RWPE1 (cell line): Measurements from ENCODE around the gene ATP8B1.
"Not testable (repeated sequence)": the region's sequence is repeated elsewhere in the genome, so short reads cannot be mapped to it uniquely, and the experiment has no call there.

Source experiments
- CTCF ChIA-PET: fragments of 350-600 bp; sonication (Branson Sonifier 250); formaldehyde crosslinking; extraction: SDS; loops from one replicate; lab custom pipeline; 2021; lab: Yijun Ruan, JAX
- POLR2A ChIA-PET: fragments of 400-600 bp; formaldehyde crosslinking; extraction: SDS; loops from one replicate; lab custom pipeline; 2020; ENCODE audit warnings: antibody characterized with exemption; ENCODE audit not compliant: low non-redundant PET; lab: Yijun Ruan, JAX
- DNase-seq: peaks from one replicate; pipeline ENCODE4 v3.0.0; 2012; ENCODE audit warnings: low spot score
- H3K27ac ChIP-seq: fragments of 450-650 bp; 2 replicates; pipeline ENCODE4 v1.5.1; 2017
- TF ChIP-seq, protein P1 (sequence below): fragments of 450-650 bp; conservative IDR thresholded peaks from 2 replicates; pipeline ENCODE4 v1.5.1; 2017; ENCODE audit warnings: low read depth, mild to moderate bottlenecking

The ATP8B1 gene

DNA sequence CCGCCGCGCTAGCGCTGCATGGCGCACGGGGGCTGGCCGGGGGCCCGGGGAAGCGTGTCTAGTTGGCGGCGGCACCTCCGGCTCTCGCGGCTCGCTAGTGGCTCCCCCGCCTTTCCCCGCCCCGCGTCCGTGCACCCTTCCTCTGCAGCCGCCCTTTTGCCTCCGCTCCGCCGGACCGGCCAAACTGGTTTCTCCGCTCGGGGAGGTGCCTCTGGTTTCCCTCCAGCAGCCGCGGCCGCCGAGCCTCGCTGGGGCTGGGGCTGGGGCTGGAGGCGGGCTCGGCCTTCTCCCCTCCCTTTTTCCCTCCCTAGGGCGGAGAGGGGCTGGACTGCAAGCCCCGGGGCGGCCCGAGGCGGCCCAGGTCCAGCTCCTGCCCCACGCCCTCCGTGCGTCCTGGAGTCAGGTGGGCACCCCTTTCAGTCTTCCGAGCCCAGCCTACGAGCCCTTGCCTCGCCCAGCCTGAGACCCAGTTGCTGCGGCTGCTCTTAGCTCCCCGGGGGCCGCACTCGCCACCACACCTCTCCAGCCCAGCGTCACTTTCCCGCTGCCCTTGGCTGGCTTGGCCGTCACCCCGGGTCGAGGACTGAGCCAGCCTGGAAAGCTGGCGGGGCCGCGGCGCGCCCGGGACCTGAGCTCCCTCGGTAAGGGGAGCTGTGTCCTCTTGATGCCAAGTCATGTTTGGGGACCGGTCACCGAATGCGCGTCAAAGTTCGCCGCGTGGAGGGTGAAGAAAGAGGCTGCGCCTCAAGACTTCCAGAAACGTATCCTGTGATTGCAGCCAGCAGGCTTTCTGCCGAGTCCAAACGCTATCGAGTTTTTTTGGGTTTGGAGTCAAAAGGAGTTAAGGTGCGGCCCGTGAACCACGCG lies at the start of gene ATP8B1:
Gene ATP8B1 (minus strand): TSS at position 213 of the 867 bp plus-strand sequence. CDS start 71,508 bp downstream, outside the sequence.
- TF ChIP-seq, protein P1, sequence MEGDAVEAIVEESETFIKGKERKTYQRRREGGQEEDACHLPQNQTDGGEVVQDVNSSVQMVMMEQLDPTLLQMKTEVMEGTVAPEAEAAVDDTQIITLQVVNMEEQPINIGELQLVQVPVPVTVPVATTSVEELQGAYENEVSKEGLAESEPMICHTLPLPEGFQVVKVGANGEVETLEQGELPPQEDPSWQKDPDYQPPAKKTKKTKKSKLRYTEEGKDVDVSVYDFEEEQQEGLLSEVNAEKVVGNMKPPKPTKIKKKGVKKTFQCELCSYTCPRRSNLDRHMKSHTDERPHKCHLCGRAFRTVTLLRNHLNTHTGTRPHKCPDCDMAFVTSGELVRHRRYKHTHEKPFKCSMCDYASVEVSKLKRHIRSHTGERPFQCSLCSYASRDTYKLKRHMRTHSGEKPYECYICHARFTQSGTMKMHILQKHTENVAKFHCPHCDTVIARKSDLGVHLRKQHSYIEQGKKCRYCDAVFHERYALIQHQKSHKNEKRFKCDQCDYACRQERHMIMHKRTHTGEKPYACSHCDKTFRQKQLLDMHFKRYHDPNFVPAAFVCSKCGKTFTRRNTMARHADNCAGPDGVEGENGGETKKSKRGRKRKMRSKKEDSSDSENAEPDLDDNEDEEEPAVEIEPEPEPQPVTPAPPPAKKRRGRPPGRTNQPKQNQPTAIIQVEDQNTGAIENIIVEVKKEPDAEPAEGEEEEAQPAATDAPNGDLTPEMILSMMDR, result no peak
- CTCF ChIA-PET, result no interaction called here
- peak within 1 kb of the TSS; percentile 58 for H3K27ac ChIP-seq
- DNase-seq, result peak; percentile 67
- POLR2A ChIA-PET, result no interaction called here

DNA sequence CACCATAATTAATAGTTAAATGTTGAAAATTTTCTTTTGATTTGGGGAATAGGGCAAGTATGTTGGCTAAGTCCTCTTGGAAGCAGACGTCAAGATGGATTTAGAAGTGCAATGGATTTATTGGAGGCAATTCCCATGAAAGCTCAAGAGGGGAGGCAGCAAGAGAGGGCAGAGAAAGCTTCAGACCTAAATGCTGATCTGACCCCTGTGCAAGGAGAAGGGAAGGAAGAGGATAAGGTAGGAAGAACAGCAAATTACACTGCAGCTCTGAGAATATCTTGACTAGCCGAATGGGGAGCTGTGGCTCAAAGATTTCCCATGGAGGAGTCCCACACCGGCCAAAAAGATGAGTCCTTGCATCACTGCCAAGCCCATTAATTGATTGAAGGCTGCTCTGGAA lies 46.9 kb upstream of the ATP8B1 start:
- no peak overlapping the region for H3K27ac ChIP-seq
- ChIA-PET CTCF (no interaction called here), POLR2A (no interaction called here)
- DNase-seq, result no peak
- TF ChIP-seq, protein P1, result no peak

DNA sequence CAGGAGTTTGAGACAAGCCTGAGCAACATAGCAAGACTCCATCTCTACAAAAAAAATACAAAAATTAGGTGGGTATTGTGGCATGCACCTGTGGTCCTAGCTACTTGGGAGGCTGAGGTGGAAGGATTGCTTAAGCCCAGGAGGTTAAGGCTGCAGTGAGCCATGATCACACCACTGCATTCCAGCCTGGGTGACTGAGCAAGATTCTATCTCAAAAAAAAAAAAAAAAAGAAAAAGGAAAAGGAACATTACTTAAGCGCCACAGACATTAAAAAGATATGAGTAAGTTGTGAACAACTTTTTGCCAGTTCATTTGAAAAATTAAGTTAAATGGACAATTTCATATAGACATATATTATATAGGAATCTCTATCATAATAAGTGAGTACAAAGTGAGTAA lies 45.3 kb upstream of the ATP8B1 start:
- H3K27ac ChIP-seq, CTCF ChIA-PET, POLR2A ChIA-PET, DNase-seq: not testable (repeated sequence)

- POLR2A ChIA-PET, CTCF ChIA-PET, DNase-seq, H3K27ac ChIP-seq: not testable (repeated sequence)
Observed at GRCh38 chr18:57847431-57847830, 44.3 kb upstream of the ATP8B1 start.

GRCh38 chr18:57846258-57846657 lies 43.1 kb upstream of the ATP8B1 start:
- ChIA-PET CTCF (no interaction called here), POLR2A (no interaction called here)
- TF ChIP-seq, protein P1, result no peak
- peak; percentile 24 for DNase-seq
- no peak overlapping the region for H3K27ac ChIP-seq

- ChIA-PET POLR2A (no interaction called here), CTCF (no interaction called here)
- H3K27ac ChIP-seq, result no peak overlapping the region
- no peak for DNase-seq
- TF ChIP-seq, protein P1, result no peak
Observed at GRCh38 chr18:57845605-57846074, 42.5 kb upstream of the ATP8B1 start.

DNA sequence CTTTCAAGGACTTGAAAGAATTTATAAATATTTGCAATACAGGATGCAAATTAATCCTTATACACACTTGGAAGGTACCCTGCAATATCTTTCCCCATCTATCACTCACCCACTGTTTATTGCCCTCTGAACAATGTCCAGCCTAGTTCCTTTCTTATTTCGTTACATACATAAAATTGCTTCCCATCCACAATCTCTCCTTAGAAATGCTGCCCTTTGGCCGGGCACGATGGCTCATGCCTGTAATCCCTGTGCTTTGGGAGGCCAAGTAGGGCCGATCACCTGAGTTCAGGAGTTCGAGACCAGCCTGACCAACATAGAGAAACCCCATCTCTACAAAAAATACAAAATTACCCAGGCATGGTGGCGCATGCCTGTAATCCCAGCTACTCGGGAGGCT lies 41.2 kb upstream of the ATP8B1 start:
- TF ChIP-seq, protein P1, result no peak
- no peak for DNase-seq
- CTCF ChIA-PET, result no interaction called here
- no peak overlapping the region for H3K27ac ChIP-seq
- POLR2A ChIA-PET, result no interaction called here
